Epithelial cell of proximal tubule (primary cell): ENCODE data around the gene TLCD4. TPM values are rescaled to one million over a fixed set of nuclear protein-coding genes. Genes with fewer than 3 reads are reported as not detected.

Source experiments
- DNase-seq: peaks from one replicate; pipeline ENCODE4 v3.0.0-alpha.2; 2011; ENCODE audit warnings: low read depth
- H3K4me3 ChIP-seq: 2 replicates; pipeline ENCODE4 v1.5.1; 2011; ENCODE audit warnings: low read depth, mild to moderate bottlenecking, low read length
- CTCF ChIP-seq: conservative IDR thresholded peaks from 2 replicates; pipeline ENCODE4 v1.5.1; 2012; ENCODE audit warnings: low read depth, mild to moderate bottlenecking, low read length
- total RNA-seq: library from RNA; depleted of rRNA; stranded (reverse); fragments of >200 nt; gene quantifications from 2 replicates; pipeline ENCODE4 v1.2.3, GENCODE V29; 2015

The TLCD4 gene
- total RNA-seq, 1 donor from 2014 or later, result 3.2 TPM

- peak within 1 kb of the TSS; percentile 80 for H3K4me3 ChIP-seq
- peak; percentile 83 for DNase-seq
- TF ChIP-seq CTCF, result no peak
Observed at GRCh38 chr1:95072532-95073419, 44.4 kb upstream of the TLCD4 start, which contains the start of gene ALG14. TSS of gene ALG14 (minus strand) at chr1:95072951. CDS start at chr1:95072898, 53 bp downstream.

GRCh38 chr1:95073446-95073845, 43.7 kb upstream of the TLCD4 start:
- peak overlapping the region; percentile 80 for H3K4me3 ChIP-seq
- no peak for TF ChIP-seq CTCF
- DNase-seq, result no peak

GRCh38 chr1:95076034-95076433, 41.1 kb upstream of the TLCD4 start:
- H3K4me3 ChIP-seq, result no peak overlapping the region
- DNase-seq, result no peak
- no peak for TF ChIP-seq CTCF

GRCh38 chr1:95080446-95080845, 36.7 kb upstream of the TLCD4 start:
- TF ChIP-seq CTCF, result no peak
- no peak overlapping the region for H3K4me3 ChIP-seq
- DNase-seq, result no peak

- no peak for TF ChIP-seq CTCF
- no peak overlapping the region for H3K4me3 ChIP-seq
- no peak for DNase-seq
Observed at GRCh38 chr1:95080879-95081278, 36.3 kb upstream of the TLCD4 start.

- TF ChIP-seq CTCF, result peak; percentile 89
- no peak for DNase-seq
- H3K4me3 ChIP-seq, result no peak overlapping the region
Observed at GRCh38 chr1:95084317-95085176, 32.6 kb upstream of the TLCD4 start.
